GM19328 (cell line): ENCODE measurements around the gene GRIP1.

ENCODE experiments used
- ATAC-seq: cut with Tn5 transposase; IDR thresholded peaks from one replicate; pipeline ENCODE4 v1.9.1; 2021; ENCODE audit warnings: mild to moderate bottlenecking, moderate library complexity; ENCODE audit not compliant: unreplicated experiment

The GRIP1 gene

GRCh38 chr12:66341126-66341525 is 337.8 kb downstream of the GRIP1 start:
- ATAC-seq: no peak

DNA sequence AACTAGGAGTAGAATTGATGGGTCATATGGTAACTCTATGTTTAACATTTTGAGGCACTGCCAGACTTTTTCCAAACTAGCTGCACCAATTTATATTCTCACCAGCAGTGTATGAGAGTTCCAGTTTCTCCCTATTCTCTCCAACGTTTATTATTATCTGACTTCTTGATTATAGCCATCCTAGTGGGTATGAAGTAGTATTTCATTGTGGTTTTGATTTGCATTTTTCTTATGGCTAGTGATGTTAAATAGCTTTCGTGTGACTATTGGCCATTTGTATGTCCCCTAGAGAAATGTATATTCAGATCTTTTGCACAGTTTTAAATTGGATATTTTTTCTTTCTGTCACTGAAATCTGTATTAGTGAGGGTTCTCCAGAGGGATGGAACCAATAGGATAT is 338.7 kb downstream of the GRIP1 start:
- no peak for ATAC-seq

GRCh38 chr12:66337381-66338010 is 341.4 kb downstream of the GRIP1 start:
- no peak for ATAC-seq

- no peak for ATAC-seq
These were observed 343.1 kb downstream of the GRIP1 start for GRCh38 chr12:66335746-66336145.

GRCh38 chr12:66331814-66332213 is 347.1 kb downstream of the GRIP1 start:
- ATAC-seq: no peak

- ATAC-seq: no peak
These were observed 347.9 kb downstream of the GRIP1 start for GRCh38 chr12:66331016-66331415.

GRCh38 chr12:66329941-66330340 is 348.9 kb downstream of the GRIP1 start:
- ATAC-seq: no peak

GRCh38 chr12:66323017-66323416 is 355.9 kb downstream of the GRIP1 start:
- ATAC-seq: no peak

GRCh38 chr12:66321435-66321834 is 357.4 kb downstream of the GRIP1 start:
- no peak for ATAC-seq

- no peak for ATAC-seq
These were observed 357.9 kb downstream of the GRIP1 start for GRCh38 chr12:66320996-66321395.

GRCh38 chr12:66319266-66319954 is 359.5 kb downstream of the GRIP1 start:
- ATAC-seq: no peak

DNA sequence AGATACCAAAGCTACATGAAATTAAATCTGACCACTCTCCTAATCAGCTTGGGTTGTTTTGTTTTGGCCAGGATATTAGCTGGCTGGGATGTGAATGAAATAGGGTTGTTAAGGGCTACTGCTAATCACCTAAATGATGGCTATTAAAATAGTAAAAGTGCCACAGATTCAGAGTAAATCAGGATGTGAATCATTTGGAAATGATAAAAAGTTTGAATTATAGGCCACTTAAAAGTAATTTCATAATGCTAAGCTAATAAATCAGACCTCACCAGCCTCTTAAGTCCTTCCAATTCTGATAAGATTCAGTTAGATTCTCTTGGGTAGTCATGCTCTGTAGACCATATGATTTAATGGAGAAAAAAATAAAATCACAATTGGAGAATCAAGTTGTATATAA is 364.6 kb downstream of the GRIP1 start:
- no peak for ATAC-seq

GRCh38 chr12:66312189-66312588 is 366.7 kb downstream of the GRIP1 start:
- no peak for ATAC-seq

GRCh38 chr12:66309606-66310005 is 369.3 kb downstream of the GRIP1 start:
- ATAC-seq: no peak

DNA sequence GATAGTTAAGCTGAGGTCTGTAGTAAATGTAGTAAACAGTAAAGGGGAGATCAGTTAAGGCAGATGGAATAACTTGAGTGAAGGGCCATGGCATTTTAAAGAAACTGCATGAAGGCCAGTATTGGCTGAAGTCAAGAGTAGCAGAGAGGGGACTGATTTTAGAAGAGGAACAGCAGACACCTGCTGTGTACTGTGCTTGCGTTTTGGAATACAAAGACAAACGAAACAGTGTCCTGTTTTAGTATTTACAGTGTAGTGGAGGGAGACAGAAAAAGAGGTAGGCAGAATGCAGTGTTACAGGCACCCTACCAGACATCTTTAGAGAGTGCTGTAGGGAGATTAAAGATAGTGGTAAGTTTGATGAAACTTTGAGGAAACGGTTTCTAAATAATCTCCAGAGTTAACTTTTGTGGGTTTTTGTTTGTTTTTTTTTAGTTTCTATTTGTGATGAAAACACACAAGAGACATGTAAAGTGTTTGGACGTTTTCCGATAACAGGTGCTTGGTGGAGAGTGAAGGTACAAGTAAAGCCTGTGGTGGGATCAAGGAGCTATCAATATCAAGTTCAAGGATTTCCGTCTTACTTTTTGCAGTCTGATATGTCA is 374.5 kb downstream of the GRIP1 start:
- ATAC-seq: no peak

DNA sequence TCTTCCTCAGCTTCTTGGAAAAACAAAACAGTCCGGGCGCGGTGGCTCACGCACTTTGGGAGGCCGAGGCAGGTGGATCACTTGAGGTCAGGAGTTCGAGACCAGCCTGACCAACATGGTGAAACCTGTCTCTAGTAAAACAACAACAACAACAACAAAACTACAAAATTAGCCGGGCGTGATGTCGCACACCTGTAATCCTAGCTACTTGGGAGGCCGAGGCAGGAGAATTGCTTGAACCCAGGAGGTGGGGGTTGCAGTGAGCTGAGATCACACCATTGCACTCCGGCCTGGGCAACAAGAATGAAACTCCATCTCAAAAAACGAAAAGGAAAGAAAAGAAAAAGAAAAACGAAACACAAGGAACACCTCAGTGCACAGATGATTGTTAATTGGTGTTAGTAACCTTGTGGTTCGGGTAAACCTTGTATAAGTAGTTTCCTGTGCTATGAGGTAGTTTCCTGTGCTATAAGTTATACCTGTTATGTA is 375.5 kb downstream of the GRIP1 start:
- peak; percentile 34 for ATAC-seq

- no peak for ATAC-seq
These were observed 376.1 kb downstream of the GRIP1 start for GRCh38 chr12:66302827-66303169.

GRCh38 chr12:66301944-66302826 is 376.7 kb downstream of the GRIP1 start, which contains the start of gene HELB:
HELB (plus strand) TSS chr12:66302493; CDS start chr12:66302604, 111 bp downstream.
- peak; percentile 94 for ATAC-seq

- ATAC-seq: no peak
These were observed 381.0 kb downstream of the GRIP1 start for GRCh38 chr12:66297923-66298322.
